Liver (tissue), 3 donors: ENCODE measurements around the gene ZFP57.

Experiments used
- FOXA1 ChIP-seq: IDR thresholded peaks from 2 replicates; pipeline ENCODE4 v1.6.1; 2016; ENCODE audit warnings: antibody characterized with exemption
- GABPA ChIP-seq, 2 donors: IDR thresholded peaks in 1 of 2; conservative IDR thresholded peaks in 1 of 2; 2 replicates each; pipeline ENCODE4 v1.6.1; 2016; ENCODE audit warnings: antibody characterized with exemption in 2 of 2, mild to moderate bottlenecking in 1 of 2, moderate library complexity in 1 of 2
- HNF4A ChIP-seq, 2 donors: conservative IDR thresholded peaks; 2 replicates each; pipeline ENCODE4 v1.6.1; 2016; ENCODE audit warnings: antibody characterized with exemption in 2 of 2, mild to moderate bottlenecking in 2 of 2
- JUND ChIP-seq, 2 donors: IDR thresholded peaks; 2 replicates each; pipeline ENCODE4 v1.6.1; 2016; ENCODE audit warnings: antibody characterized with exemption in 2 of 2
- RAD21 ChIP-seq, 2 donors: IDR thresholded peaks; 2 replicates each; pipeline ENCODE4 v1.6.1; 2016; ENCODE audit warnings: antibody characterized with exemption in 2 of 2, mild to moderate bottlenecking in 2 of 2
- REST ChIP-seq: IDR thresholded peaks from 2 replicates; pipeline ENCODE4 v1.6.1; 2016; ENCODE audit warnings: antibody characterized with exemption, mild to moderate bottlenecking
- RXRA ChIP-seq, 2 donors: IDR thresholded peaks; 2 replicates each; pipeline ENCODE4 v1.6.1; 2017 to 2018; ENCODE audit warnings: antibody characterized with exemption in 2 of 2, mild to moderate bottlenecking in 1 of 2
- SP1 ChIP-seq: IDR thresholded peaks from 2 replicates; pipeline ENCODE4 v1.6.1; 2018; ENCODE audit warnings: antibody characterized with exemption, mild to moderate bottlenecking
- TAF1 ChIP-seq: conservative IDR thresholded peaks from 2 replicates; pipeline ENCODE4 v1.6.1; 2016; ENCODE audit warnings: antibody characterized with exemption, mild to moderate bottlenecking
- YY1 ChIP-seq: IDR thresholded peaks from 2 replicates; pipeline ENCODE4 v1.6.1; 2016; ENCODE audit warnings: antibody characterized with exemption, mild to moderate bottlenecking
- TF ChIP-seq, protein P1 (sequence below): fragments of 150-350 bp; IDR thresholded peaks from 2 replicates; pipeline ENCODE4 v1.5.1; 2017; ENCODE audit warnings: improper control_type of control experiment, low read depth, low read length; ENCODE audit not compliant: missing input control
- TF ChIP-seq, protein P2 (sequence below): IDR thresholded peaks from 2 replicates; pipeline ENCODE4 v1.6.1; 2016; ENCODE audit warnings: antibody characterized with exemption
- TF ChIP-seq, protein P3 (sequence below): IDR thresholded peaks from 2 replicates; pipeline ENCODE4 v1.6.1; 2016; ENCODE audit warnings: antibody characterized with exemption
- TF ChIP-seq, protein P4 (sequence below): IDR thresholded peaks from 2 replicates; pipeline ENCODE4 v1.6.1; 2016; ENCODE audit warnings: antibody characterized with exemption
- donor health status: healthy.
- donor health status: healthy.

DNA sequence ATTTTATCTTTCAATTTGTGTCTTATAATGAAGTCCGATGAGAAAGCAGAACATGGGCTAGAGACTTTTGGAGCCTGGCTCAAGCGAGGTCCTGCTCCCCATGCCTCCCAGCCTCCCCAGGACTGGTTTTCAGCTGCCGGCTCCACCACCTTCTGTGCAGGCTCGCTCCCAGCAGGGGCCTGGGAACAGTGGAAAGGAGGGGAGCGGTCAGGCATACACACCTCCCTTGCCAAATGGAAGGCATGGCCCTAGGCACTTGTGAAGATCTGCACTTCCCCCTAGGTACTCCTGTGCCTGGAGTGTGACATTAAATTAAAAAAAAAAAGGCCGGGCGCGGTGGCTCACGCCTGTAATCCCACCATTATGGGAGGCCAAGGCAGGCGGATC, 28.8 kb downstream of the ZFP57 start:
- TF ChIP-seq GABPA (IDR thresholded peaks at IDR 0.05 in 1 of 2, conservative IDR thresholded peaks at IDR 0.05 in 1 of 2): no peak
- no peak for TF ChIP-seq REST
- no peak for TF ChIP-seq JUND (IDR thresholded peaks at IDR 0.05)
- TF ChIP-seq, protein P1, sequence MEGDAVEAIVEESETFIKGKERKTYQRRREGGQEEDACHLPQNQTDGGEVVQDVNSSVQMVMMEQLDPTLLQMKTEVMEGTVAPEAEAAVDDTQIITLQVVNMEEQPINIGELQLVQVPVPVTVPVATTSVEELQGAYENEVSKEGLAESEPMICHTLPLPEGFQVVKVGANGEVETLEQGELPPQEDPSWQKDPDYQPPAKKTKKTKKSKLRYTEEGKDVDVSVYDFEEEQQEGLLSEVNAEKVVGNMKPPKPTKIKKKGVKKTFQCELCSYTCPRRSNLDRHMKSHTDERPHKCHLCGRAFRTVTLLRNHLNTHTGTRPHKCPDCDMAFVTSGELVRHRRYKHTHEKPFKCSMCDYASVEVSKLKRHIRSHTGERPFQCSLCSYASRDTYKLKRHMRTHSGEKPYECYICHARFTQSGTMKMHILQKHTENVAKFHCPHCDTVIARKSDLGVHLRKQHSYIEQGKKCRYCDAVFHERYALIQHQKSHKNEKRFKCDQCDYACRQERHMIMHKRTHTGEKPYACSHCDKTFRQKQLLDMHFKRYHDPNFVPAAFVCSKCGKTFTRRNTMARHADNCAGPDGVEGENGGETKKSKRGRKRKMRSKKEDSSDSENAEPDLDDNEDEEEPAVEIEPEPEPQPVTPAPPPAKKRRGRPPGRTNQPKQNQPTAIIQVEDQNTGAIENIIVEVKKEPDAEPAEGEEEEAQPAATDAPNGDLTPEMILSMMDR: no peak
- TF ChIP-seq YY1: no peak
- no peak for TF ChIP-seq FOXA1
- TF ChIP-seq, protein P2, sequence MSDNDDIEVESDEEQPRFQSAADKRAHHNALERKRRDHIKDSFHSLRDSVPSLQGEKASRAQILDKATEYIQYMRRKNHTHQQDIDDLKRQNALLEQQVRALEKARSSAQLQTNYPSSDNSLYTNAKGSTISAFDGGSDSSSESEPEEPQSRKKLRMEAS: no peak
- no peak for TF ChIP-seq TAF1
- TF ChIP-seq, protein P3, sequence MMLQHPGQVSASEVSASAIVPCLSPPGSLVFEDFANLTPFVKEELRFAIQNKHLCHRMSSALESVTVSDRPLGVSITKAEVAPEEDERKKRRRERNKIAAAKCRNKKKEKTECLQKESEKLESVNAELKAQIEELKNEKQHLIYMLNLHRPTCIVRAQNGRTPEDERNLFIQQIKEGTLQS: no peak
- no peak for TF ChIP-seq SP1
- TF ChIP-seq, protein P4, sequence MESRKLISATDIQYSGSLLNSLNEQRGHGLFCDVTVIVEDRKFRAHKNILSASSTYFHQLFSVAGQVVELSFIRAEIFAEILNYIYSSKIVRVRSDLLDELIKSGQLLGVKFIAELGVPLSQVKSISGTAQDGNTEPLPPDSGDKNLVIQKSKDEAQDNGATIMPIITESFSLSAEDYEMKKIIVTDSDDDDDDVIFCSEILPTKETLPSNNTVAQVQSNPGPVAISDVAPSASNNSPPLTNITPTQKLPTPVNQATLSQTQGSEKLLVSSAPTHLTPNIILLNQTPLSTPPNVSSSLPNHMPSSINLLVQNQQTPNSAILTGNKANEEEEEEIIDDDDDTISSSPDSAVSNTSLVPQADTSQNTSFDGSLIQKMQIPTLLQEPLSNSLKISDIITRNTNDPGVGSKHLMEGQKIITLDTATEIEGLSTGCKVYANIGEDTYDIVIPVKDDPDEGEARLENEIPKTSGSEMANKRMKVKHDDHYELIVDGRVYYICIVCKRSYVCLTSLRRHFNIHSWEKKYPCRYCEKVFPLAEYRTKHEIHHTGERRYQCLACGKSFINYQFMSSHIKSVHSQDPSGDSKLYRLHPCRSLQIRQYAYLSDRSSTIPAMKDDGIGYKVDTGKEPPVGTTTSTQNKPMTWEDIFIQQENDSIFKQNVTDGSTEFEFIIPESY: no peak
- no peak for TF ChIP-seq HNF4A (conservative IDR thresholded peaks at IDR 0.05)
- no peak for TF ChIP-seq RXRA (IDR thresholded peaks at IDR 0.05)
- no peak for TF ChIP-seq RAD21 (IDR thresholded peaks at IDR 0.05)
